Stimulated activated CD4-positive, alpha-beta T cell treated with anti-CD3 and anti-CD28 coated beads, Interleukin-4, amount 100 ng/mL, for 1 hour (primary cell): ENCODE results near the gene HOXA3.
A peak's percentile ranks its signal among the peaks of the same experiment; 100 is the strongest.

ENCODE experiments used
- DNase-seq: peaks from one replicate; pipeline ENCODE4 v3.0.0-alpha.2; 2020

HOXA3 gene

DNA sequence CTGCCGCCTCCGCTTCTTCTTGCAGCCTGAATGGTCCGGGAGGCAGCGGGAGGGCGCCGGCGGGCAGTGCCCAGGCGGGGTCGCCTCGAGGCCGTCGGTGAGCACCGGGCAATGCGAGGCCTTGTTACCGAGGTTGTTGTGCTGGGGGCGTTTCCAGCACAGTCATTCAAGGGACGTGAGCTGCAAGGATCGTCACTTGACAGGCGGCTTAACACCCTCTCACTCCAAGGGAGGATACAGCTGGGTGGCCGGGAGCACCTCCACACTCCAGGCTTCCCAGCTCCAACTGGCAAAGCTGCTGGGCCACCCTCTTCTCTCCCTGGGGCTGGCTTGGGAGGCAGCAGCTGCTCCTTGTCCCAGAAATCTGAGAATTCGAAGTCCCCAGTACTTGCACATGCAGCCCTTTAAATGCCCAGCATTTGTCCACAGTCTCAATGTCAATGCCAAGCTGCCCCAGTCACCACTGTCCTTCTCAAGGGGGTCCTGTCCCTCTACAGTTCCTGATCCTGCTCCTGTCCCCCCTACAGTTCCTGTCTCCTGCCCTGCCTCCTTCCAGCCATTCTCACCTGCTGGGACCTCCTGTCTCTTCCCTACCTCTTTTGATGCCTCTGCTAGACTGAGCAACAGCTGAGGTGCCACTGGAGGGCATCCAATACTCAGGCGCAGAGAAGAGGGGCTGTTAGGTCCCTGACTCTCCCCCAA, 37.1 kb upstream of the HOXA3 start:
- DNase-seq: no peak

DNA sequence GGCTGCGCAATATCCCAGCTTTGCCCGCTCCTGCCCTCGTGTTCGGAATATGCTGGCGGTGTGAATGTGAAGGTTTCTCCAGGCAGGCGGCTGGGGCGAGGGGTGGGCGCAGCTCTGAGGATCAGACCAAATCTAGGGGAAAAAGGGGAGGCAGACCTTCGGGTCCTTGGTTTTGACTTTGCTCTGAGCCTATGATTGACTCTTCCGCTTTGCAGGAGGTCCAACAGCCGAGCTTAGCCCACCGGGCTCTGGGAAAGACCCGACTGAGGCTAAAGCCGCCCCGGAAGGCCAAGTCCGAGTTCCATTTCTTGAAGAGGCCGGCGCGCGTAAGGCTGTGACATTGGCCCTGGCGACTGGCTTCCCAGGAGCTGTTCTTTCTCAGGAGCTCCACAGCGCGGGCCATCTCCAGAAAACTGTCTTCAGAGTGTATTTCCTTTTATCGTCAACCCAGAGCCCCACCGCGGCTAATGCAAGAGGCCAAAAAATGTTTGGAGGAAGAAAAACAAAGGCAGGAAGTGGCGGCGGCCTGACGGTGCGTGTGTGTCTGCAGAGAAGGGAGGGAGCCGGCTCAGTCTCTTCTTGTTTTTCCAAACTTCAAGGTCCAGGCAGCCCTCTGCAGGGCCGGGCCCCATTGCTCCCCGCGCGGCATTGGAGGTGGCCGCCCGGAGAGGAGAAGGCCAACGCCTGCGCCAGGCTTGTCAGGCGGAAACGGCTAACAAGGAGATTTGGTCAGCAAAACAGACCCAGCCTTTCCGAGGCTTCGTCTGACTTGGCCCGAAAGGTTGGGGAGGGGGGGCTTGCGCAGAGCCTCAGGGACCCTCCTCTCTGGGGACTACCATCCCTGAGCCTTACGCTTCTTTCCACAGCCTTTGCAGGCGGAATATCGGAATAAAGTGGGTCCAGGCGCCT, 36.3 kb upstream of the HOXA3 start:
- no peak for DNase-seq

DNA sequence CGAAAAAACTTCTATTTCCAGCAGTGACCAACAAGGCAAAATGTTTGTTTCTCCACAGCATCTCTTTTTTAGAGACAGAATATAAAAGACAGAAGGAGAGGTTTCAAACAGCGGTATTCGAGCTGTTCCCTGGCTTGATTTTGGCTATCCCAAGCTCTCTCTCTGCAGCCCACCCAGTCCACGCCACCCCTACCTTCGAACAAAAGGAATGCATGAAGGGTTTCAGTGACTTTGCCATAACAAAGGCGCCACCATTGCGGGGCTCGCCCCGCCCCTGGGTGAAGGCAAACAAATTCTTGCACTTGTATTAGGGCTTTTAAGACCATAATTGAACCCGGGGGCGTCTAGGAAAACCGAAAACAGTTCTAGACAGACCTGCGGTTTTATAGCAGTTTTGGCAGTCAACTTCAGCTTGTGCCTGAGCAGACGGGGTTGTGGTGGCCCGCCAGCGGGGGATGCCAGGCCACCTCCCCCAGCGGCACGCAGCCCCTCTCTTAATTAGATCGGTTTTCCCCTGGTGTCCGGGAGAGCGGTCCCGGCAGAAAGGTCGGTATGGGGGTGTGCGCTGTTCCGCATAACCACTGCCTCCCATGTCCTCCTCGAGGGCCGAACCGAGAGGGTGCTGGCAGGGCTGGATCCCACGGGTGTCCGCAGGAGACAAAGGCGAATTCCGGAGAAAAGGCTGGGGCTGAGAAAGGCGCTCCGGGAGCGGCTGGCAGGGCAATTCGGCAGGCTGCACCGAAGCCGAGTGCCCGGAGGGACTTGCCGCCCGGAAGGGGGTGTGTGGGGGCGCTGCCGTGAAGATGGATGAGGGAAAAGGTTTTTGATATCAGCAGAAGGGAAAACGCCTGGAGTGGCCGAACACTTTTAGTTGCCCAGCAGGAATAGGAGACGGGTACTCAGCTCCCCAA, 35.3 kb upstream of the HOXA3 start:
- no peak for DNase-seq

GRCh38 chr7:27186668-27187474, 34.5 kb upstream of the HOXA3 start:
- DNase-seq: no peak

DNA sequence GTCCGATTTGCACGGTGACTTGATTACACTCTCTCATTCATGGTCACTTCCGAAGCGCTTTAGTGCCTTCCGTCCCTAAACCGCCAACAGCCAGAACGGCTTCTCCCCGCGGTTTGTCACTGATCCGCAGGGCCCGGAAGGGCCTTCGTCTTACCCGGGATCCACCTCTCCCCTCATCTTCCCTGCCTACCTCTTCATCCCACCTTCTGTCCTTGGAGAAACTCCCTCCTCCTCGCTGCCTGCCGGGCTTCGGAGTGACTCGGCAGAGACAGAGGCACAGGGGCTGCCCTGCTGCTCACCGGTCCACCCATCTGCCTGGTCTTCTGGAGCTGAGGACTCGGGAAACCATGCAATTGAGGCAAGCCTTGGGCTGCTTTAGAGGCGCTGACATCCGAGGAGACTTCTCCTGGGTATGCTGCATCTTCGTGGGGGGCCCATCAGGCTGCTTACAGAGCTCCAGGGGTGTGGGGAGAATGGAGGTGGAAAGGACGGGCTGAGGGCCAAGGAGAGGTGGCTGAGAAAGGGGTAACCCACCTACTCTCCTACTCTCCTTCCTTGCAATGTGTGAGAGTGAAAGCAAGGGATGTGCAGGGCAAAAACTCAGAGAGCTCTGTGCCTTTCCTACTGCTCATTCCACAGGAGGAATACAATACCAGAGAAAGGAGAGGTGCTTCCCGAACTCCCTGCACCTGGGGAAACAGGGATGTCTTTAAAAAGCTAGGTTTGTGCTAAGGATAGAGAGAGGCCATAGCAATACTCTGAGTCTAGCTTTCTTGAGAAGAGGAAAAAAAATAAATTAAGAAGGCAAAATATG, 33.7 kb upstream of the HOXA3 start:
- no peak for DNase-seq

DNA sequence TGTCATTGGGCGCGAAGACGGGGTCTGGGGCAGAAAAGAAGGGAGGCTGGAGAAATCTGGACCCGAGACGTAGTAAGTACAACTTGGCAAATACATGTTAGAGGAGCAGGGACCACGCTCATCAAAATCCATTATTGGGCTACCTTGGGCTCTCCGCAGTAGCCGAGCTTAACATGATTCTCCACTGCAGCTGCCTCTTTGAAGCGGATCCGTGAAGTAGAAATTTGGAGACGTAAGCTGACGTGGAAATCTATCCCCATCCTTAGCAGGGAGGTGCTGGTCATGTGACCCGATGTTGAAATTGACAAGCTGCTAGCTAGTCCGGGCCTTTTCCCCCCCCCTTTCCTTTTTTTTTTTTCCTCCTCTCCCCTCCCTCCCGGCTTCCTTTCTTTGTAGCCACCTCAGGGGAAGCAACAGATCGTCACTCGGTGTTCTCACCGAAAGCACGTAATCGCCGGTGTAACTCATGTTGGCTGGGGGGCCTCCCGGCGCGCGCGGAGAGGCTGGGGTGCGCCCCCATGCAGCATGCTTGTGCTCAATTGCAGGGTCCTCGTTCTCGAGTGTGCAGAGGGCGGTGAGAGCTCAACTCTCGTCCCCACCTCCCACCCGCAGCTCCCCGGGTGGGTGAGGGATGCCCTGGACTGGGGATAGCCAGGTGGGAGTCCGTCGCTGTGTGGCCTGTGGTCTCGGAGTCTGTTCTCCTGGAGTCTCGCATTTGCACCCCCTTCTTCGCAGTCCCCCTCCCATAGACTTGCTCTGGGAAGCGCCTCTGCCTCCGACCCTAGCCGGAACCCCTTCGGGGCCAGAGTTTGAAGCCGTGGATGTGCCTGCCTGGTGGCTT, 32.9 kb upstream of the HOXA3 start, which contains the start of gene HOXA11:
HOXA11 (minus strand) TSS at position 220 of the 841 bp plus-strand sequence; CDS start at position 132, 88 bp downstream.
- DNase-seq: no peak

DNA sequence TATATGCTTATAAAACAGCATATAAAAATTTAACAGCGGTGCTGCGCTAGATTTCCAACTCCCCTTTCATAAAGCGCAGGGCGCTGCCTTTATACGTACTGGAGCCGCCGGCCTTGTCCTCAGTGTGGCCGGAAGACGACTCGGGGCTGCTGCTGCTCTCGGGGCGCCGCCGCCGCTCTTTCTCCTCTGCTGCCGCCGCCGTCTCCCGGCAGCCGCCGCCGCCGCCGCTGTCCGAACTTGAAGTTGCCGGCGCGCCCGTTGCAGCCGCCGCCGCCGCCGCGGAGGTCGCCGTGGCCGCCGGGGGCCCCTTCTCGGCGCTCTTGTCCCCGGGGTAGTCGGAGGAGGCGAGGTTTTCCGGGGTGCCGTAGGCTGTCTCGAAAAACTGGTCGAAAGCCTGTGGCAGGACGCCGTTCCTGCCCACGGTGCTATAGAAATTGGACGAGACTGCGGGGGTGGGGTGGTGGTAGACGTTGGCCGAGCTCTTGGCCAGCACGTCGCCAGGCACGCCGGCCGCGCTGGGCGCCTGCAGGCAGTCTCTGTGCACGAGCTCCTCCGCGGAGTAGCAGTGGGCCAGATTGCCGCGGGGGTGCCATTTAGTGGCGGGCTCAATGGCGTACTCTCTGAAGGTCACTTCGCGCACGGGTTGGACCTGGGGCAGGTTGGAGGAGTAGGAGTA, 32.1 kb upstream of the HOXA3 start:
- no peak for DNase-seq

- DNase-seq: no peak
These were observed 31.4 kb upstream of the HOXA3 start for GRCh38 chr7:27183682-27184336.

DNA sequence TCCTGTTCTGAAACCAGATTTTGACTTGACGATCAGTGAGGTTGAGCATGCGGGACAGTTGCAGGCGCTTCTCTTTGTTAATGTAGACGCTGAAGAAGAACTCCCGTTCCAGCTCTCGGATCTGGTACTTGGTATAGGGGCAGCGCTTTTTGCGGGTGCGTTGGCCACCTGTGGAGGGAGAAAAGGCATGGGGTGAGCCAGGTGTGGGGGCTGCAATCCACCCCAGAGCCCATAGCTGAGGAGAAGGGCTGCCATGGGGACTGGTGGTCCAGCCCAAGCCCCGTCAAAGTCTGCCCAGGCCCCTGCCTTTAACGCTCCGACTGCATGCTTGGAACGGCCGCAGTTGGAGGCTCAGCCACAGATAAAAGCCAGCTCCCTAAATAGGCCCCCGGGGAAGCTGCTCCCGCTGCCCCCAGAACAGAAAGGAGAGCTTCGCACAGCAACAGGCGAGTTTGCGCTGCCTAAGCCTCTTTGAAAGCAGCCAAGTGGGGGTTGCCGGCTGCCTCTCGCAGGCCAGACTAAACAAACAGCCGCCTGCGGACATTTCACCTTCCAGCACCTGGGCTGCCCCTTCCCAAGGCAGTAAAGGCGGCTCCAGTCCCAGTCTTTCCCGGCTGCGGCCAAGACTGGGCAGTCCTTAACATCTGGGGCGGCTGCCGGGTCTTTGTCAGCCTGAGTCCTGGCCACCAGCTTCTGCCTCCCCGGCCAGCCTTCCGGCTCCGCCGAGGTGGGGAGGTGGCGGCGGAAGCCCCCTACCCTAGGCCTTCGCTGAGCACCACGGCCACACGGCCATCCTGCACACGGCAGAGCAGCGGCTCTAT, 30.7 kb upstream of the HOXA3 start:
- DNase-seq: no peak

- no peak for DNase-seq
These were observed 30.0 kb upstream of the HOXA3 start for GRCh38 chr7:27182285-27182841.

GRCh38 chr7:27181795-27182275, 29.5 kb upstream of the HOXA3 start:
- no peak for DNase-seq

DNA sequence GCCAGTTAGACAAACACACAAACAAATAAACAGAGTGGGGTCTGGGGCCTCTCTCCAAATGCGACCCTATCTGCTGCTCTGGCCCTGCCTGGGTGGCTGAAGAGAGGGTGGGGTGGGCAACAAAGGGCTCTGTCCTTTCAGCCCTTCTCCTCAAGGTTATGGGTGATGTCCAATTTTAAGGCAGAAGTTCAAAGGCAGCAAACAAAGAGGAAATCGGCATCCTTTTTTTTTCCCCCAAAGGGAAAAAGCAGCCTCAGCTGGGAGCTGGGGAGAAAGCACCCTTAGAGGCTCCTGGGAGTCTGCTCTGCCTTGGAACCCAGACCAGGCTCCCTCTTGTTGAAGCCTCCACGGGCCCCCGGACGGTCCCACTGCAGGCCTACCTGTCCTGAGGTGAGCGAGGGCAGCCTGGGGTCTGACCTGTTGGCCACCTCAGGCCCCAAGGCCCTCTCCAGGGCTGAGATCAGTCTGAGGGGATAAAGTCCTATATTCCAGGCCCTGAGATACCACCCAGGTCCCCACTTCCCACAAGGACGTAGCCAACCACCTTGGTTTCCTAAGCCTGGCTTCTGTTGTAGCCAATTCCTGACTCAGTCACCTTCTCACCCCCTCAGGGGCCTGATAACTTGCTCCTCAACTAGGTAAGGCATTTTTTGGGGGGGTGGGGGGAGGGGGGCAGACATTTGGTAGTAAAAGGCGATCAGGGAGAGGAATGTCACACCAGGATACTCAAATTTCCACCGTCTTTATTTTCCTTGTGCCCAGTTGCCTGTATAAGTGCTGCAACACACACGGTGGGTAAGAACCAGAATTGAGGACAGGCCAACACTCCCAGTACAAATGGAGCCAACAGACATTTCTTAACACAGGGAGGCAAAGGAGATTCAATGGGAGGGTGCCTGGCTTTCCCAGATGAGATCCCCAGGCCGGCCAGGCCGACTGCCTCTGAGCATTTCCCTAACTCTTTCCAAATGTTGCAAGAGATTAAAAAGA, 28.3 kb upstream of the HOXA3 start:
- no peak for DNase-seq

DNA sequence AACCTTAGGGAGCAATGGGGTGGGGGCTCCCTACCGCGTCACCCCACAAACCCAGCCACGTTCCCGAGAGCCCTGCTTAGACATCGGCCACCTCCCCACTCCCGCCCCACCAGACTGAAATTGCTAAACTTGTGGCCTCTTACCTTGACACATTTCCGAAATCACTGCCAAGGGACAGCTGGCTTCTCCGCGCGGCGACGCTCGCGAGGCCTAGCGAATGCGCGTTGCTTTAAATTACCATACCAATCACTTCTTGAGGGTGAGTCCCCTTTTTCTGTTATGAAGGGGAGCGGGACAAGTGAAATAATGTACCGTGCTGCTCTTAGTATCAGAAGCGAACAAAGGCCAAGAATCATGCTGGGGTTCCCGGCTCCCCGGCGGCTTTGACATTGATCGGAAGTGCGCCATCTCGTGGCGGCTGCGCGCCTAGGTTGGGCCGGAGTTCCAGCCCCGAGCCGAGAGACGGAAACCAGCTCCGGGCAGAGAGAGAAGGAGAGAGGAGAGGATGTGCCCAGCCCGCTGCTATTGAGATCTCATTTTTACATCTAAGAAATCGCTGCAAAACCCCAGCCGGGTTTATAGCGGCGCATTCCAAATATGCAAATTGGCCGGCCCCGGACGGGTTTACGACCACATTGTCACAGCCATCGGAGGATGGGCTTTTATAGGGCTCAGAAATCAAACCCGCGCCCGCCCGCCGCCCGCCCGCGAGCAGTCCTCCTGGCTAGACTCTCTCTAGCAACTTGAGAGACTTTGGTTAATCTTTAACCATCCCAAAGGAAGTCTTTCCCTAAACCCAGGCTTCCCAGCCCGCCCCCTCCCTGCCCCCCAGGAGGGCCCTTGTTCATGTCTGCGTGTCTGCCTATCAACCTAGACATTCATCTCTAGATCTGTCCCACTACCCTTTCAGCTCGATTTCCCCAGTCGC, 27.4 kb upstream of the HOXA3 start:
- peak; percentile 72 for DNase-seq

- DNase-seq: no peak
These were observed 26.6 kb upstream of the HOXA3 start for GRCh38 chr7:27179030-27179429.

- DNase-seq: no peak
These were observed 26.0 kb upstream of the HOXA3 start for GRCh38 chr7:27178366-27178765.
